HEK293T (cell line): ENCODE measurements around the gene SARS2.

Experiments
- ARNT ChIP-seq: fragments of 450-650 bp; IDR thresholded peaks from 2 replicates; pipeline ENCODE4 v1.6.1; 2017; ENCODE audit warnings: mild to moderate bottlenecking
- BHLHE40 ChIP-seq: fragments of 450-650 bp; IDR thresholded peaks from 2 replicates; pipeline ENCODE4 v1.6.1; 2016; ENCODE audit warnings: mild to moderate bottlenecking, moderate library complexity, borderline replicate concordance
- ELF4 ChIP-seq: fragments of 450-650 bp; IDR thresholded peaks from 2 replicates; pipeline ENCODE4 v1.6.1; 2017; ENCODE audit warnings: antibody characterized with exemption
- L3MBTL2 ChIP-seq: fragments of 450-650 bp; conservative IDR thresholded peaks from 2 replicates; pipeline ENCODE4 v1.6.1; 2016; ENCODE audit warnings: mild to moderate bottlenecking
- NFRKB ChIP-seq: fragments of 450-650 bp; IDR thresholded peaks from 2 replicates; pipeline ENCODE4 v1.6.1; 2016; ENCODE audit warnings: mild to moderate bottlenecking, moderate library complexity
- SP1 ChIP-seq: fragments of 450-650 bp; IDR thresholded peaks from 2 replicates; pipeline ENCODE4 v1.6.1; 2017

DNA sequence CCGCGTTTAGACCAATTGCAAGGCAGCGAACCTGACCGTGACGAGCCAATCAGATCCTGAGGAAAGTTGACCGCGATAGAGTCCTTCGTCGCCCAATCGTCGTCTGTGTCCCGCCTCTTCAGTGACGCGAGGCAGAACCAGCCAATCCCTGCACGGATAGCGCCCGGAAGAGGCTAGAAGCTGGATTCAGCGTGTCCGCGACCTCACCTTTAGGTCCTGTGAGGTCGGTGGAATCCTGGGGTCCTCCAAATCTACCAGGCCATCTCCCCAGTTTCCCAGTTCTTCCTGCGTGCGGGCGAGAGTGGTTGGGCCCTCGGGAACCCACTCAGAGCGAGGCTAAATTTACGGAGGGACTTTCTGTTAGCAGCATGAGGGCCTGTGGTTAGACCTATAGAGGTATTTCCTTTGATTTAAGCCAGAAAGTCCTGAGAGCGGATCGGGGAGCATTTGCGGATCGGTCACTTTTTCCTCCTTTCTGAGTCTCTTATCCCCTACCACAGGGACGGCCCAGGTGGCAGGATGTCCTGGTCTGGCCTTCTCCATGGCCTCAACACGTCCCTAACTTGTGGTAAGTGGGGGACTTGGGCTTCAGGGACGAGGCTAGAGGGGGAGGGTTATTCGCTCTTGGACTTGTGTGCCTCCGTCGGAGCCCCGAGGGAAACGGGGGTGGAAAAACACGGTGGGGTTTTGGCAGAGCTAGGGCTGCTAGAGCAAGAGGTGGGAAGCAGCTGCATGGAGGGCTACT is 385 bp upstream of the SARS2 start, which contains the start of gene MRPS12:
- TF ChIP-seq ARNT: no peak
- no peak for TF ChIP-seq SP1
- peak; percentile 81 for TF ChIP-seq L3MBTL2
- TF ChIP-seq NFRKB: no peak
- peak; percentile 60; the same call in 1 of the 2 replicates for TF ChIP-seq ELF4
- no peak for TF ChIP-seq BHLHE40
